Measurements from ENCODE around the gene LRRC47. TPM values are rescaled to one million over a fixed set of nuclear protein-coding genes. Genes with fewer than 3 reads are reported as not detected.
A peak's percentile ranks its signal among the peaks of the same experiment; 100 is the strongest.

LRRC47 gene
- total and polyA plus RNA-seq, 2 of the 13 experiments (the other 11 are each of a cell fraction or from before 2014, with no cell fraction given), result 18.3 to 52.5 TPM

- no peak for TF ChIP-seq NFYC (CRISPR knock-in tag; IDR thresholded peaks at IDR 0.05)
- TF ChIP-seq TBX2 (CRISPR knock-in tag; IDR thresholded peaks at IDR 0.05; ENCODE audit: borderline replicate concordance), result peak; percentile 60; the same call in 1 of the 2 replicates
- TF ChIP-seq PAXIP1 (CRISPR knock-in tag; conservative IDR thresholded peaks at IDR 0.05), result no peak
- TF ChIP-seq, protein P1, sequence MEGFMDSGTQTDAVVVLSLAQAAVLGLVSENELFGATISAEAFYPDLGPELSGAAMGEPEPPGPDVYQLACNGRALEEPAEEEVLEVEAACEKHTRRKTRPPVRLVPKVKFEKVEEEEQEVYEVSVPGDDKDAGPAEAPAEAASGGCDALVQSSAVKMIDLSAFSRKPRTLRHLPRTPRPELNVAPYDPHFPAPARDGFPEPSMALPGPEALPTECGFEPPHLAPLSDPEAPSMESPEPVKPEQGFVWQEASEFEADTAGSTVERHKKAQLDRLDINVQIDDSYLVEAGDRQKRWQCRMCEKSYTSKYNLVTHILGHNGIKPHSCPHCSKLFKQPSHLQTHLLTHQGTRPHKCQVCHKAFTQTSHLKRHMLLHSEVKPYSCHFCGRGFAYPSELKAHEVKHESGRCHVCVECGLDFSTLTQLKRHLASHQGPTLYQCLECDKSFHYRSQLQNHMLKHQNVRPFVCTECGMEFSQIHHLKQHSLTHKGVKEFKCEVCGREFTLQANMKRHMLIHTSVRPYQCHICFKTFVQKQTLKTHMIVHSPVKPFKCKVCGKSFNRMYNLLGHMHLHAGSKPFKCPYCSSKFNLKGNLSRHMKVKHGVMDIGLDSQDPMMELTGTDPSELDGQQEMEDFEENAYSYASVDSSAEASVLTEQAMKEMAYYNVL (CRISPR knock-in tag; IDR thresholded peaks at IDR 0.05; ENCODE audit: borderline replicate concordance), result no peak
- no peak for TF ChIP-seq ETS1 (CRISPR knock-in tag; IDR thresholded peaks at IDR 0.05)
- TF ChIP-seq, protein P2, sequence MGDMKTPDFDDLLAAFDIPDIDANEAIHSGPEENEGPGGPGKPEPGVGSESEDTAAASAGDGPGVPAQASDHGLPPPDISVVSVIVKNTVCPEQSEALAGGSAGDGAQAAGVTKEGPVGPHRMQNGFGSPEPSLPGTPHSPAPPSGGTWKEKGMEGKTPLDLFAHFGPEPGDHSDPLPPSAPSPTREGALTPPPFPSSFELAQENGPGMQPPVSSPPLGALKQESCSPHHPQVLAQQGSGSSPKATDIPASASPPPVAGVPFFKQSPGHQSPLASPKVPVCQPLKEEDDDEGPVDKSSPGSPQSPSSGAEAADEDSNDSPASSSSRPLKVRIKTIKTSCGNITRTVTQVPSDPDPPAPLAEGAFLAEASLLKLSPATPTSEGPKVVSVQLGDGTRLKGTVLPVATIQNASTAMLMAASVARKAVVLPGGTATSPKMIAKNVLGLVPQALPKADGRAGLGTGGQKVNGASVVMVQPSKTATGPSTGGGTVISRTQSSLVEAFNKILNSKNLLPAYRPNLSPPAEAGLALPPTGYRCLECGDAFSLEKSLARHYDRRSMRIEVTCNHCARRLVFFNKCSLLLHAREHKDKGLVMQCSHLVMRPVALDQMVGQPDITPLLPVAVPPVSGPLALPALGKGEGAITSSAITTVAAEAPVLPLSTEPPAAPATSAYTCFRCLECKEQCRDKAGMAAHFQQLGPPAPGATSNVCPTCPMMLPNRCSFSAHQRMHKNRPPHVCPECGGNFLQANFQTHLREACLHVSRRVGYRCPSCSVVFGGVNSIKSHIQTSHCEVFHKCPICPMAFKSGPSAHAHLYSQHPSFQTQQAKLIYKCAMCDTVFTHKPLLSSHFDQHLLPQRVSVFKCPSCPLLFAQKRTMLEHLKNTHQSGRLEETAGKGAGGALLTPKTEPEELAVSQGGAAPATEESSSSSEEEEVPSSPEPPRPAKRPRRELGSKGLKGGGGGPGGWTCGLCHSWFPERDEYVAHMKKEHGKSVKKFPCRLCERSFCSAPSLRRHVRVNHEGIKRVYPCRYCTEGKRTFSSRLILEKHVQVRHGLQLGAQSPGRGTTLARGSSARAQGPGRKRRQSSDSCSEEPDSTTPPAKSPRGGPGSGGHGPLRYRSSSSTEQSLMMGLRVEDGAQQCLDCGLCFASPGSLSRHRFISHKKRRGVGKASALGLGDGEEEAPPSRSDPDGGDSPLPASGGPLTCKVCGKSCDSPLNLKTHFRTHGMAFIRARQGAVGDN (CRISPR knock-in tag; IDR thresholded peaks at IDR 0.05), result peak; percentile 70; the same call in 1 of the 2 replicates
- TF ChIP-seq U2AF2 (IDR thresholded peaks at IDR 0.05; ENCODE audit: low read depth, low read length), result no peak
- TF ChIP-seq ZSCAN30 (CRISPR knock-in tag; IDR thresholded peaks at IDR 0.05), result no peak
- TF ChIP-seq KDM2A (CRISPR knock-in tag; IDR thresholded peaks at IDR 0.05; ENCODE audit: borderline replicate concordance, low read depth), result peak; percentile 33; the same call in 1 of the 2 replicates
- TF ChIP-seq PRMT3 (CRISPR knock-in tag; IDR thresholded peaks at IDR 0.05; ENCODE audit: borderline replicate concordance, low read depth), result no peak
- TF ChIP-seq, protein P3, sequence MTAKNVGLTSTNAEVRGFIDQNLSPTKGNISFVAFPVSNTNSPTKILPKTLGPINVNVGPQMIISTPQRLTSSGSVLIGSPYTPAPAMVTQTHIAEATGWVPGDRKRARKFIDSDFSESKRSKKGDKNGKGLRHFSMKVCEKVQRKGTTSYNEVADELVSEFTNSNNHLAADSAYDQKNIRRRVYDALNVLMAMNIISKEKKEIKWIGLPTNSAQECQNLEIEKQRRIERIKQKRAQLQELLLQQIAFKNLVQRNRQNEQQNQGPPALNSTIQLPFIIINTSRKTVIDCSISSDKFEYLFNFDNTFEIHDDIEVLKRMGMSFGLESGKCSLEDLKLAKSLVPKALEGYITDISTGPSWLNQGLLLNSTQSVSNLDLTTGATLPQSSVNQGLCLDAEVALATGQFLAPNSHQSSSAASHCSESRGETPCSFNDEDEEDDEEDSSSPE (CRISPR knock-in tag; IDR thresholded peaks at IDR 0.05), result peak; percentile 57; the same call in 1 of the 2 replicates
- TF ChIP-seq ELF3 (CRISPR knock-in tag; IDR thresholded peaks at IDR 0.05), result no peak
- TF ChIP-seq JUNB (CRISPR knock-in tag; IDR thresholded peaks at IDR 0.05; ENCODE audit: borderline replicate concordance), result no peak
- no peak for TF ChIP-seq XRCC5 (optimal IDR thresholded peaks at IDR 0.05; ENCODE audit: low read length)
- TF ChIP-seq ZNF572 (CRISPR knock-in tag; IDR thresholded peaks at IDR 0.05), result no peak
Measured at GRCh38 chr1:3746830-3747521, 49.3 kb downstream of the LRRC47 start (continued).
